ENCODE measurements around the gene GPX8. TPM values are rescaled to one million over a fixed set of nuclear protein-coding genes. Genes with fewer than 3 reads are reported as not detected.

GPX8 gene
- total and polyA plus RNA-seq, 10 donors = 1.5 to 10.0 (median 5.7) TPM

DNA sequence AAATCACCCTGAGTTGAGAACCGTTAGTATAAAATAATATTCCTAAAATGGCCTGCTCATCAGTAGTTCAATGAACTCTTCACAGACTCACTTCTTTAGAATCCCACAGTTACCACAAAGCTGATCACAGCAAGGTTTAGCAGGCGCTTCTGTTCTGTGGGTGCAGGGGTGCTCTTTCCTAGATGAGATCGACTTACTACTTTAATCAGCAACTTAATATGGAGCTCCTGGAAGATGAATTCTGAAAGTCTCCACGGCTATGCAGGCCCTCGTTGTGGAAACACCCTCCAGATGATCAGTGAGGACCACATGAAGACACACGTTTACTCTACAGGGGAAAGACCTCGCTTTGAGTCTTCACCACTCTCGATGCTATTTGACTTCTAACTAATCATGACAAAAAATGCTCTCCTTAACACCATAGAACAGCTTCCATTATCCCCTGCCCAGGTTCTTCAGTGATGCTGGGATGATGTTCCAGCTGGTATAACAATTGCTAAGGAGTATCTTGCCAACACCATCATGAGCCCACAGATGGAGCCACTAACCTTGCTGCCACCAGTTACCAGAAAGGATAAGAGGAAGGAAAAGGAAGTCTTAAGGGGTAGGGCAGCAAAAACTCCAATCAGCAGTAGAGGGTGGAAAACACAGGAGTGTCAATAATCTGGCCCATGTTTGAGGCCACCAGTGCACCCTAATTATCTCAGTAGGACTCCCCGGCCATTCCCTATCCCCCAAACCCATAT is 17.9 kb upstream of the GPX8 start:
- Histone ChIP-seq H3K9me3 (no peaks in the 10 kb centered on the region), H3K4me1 (peaks cover 0 to 9% (median 2%) of the 10 kb centered on the region in 6 donors), H3K4me3 (no peak overlapping the region), H3K36me3 (no peaks in the 10 kb centered on the region), H3K27ac (no peak overlapping the region), H3K27me3 (replicated peaks in 1 of 7) (peaks cover 0 to 17% (median 0%) of the 10 kb centered on the region in 7 donors)
- 80 to 89% (median 83%) methylated on average over 9 of the region's 9 CpGs for WGBS, 5 donors
- no peak for DNase-seq
- TF ChIP-seq POLR2AphosphoS5 (IDR thresholded peaks at IDR 0.05) (no peak), CTCF (IDR thresholded peaks at IDR 0.05 in 8 of 11, conservative IDR thresholded peaks at IDR 0.05 in 3 of 11) (no peak)
- intact Hi-C loops (cut with DNase I; ENCODE audit: low total_unique reads) = loop anchor here (5.0 kb wide), 1 partner anchor 200 kb away; no protein-coding TSS in a partner anchor

DNA sequence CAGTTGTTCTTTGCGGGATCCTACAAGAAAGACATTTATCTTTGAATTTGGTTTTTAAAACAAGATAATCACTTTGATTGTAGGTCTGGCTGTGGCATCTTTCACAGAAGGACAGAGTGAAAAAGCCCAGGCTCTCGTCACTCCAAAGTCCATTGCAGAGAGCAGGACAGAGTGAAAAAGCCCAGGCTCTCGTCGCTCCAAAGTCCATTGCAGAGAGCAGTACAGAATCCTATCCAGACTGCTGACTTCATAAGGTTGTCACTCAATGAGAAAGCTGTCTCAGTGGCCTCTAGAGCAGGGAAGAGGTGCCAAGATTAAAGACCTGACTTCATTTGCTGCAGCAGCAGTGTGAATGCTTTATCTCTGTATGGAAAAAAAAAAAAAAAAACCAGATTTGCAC is 16.3 kb upstream of the GPX8 start:
- WGBS, 5 donors = 59 to 73% (median 61%) methylated on average over 4 of the region's 4 CpGs
- peaks cover 0 to 9% (median 2%) of the 10 kb centered on the region in 6 donors for H3K4me1 ChIP-seq
- no peaks in the 10 kb centered on the region for H3K9me3 ChIP-seq
- no peak overlapping the region for H3K27ac ChIP-seq
- no peak overlapping the region for H3K4me3 ChIP-seq
- H3K36me3 ChIP-seq = no peaks in the 10 kb centered on the region
- H3K27me3 ChIP-seq (replicated peaks in 1 of 7) = peaks cover 0 to 25% (median 0%) of the 10 kb centered on the region in 7 donors
- TF ChIP-seq POLR2AphosphoS5 (IDR thresholded peaks at IDR 0.05) (no peak), POLR2A (IDR thresholded peaks at IDR 0.05) (no peak), CTCF (IDR thresholded peaks at IDR 0.05 in 8 of 11, conservative IDR thresholded peaks at IDR 0.05 in 3 of 11) (no peak)
- DNase-seq = no peak
- intact Hi-C loops (cut with DNase I; ENCODE audit: low total_unique reads) = loop anchor here (5.0 kb wide), 1 partner anchor 201 kb away; no protein-coding TSS in a partner anchor

- TF ChIP-seq POLR2A (IDR thresholded peaks at IDR 0.05) (no peak), CTCF (IDR thresholded peaks at IDR 0.05 in 8 of 11, conservative IDR thresholded peaks at IDR 0.05 in 3 of 11) (no peak), POLR2AphosphoS5 (IDR thresholded peaks at IDR 0.05) (no peak)
- Histone ChIP-seq H3K36me3 (no peaks in the 10 kb centered on the region), H3K27me3 (replicated peaks in 1 of 7) (peaks cover 0 to 25% (median 0%) of the 10 kb centered on the region in 7 donors), H3K4me1 (peaks cover 0 to 9% (median 2%) of the 10 kb centered on the region in 6 donors), H3K27ac (no peak overlapping the region), H3K4me3 (no peak overlapping the region), H3K9me3 (no peaks in the 10 kb centered on the region)
- 75 to 88% (median 83%) methylated on average over 8 of the region's 8 CpGs for WGBS, 5 donors
- intact Hi-C loops (cut with DNase I; ENCODE audit: low total_unique reads) = no loop called here
- DNase-seq = no peak
Observed at GRCh38 chr5:55146080-55146479, 13.9 kb upstream of the GPX8 start.

- Histone ChIP-seq H3K4me3 (no peak overlapping the region), H3K27me3 (replicated peaks in 1 of 7) (peaks cover 0 to 25% (median 0%) of the 10 kb centered on the region in 7 donors), H3K4me1 (peaks cover 0 to 9% (median 2%) of the 10 kb centered on the region in 6 donors), H3K36me3 (no peaks in the 10 kb centered on the region), H3K9me3 (no peaks in the 10 kb centered on the region), H3K27ac (no peak overlapping the region)
- peak; percentile 83 for DNase-seq
- peak; percentile 60 to 91 (median 84) for TF ChIP-seq CTCF (IDR thresholded peaks at IDR 0.05 in 8 of 11, conservative IDR thresholded peaks at IDR 0.05 in 3 of 11)
- no peak for TF ChIP-seq POLR2AphosphoS5 (IDR thresholded peaks at IDR 0.05)
- intact Hi-C loops (cut with DNase I; ENCODE audit: low total_unique reads) = no loop called here
- WGBS, 5 donors = 7 to 11% (median 9%) methylated on average over 11 of the region's 11 CpGs
Observed at GRCh38 chr5:55146543-55147151, 13.3 kb upstream of the GPX8 start.
